GM23338 (cell line): Measurements from ENCODE around the gene MATCAP1. TPM values are rescaled to one million over a fixed set of nuclear protein-coding genes. Genes with fewer than 3 reads are reported as not detected.

Experiments
- ATAC-seq: fragments of 200-7000 bp; cut with Tn5 transposase; 3 replicates; pipeline ENCODE4 v1.9.1; 2020
- DNase-seq: peaks from one replicate; pipeline ENCODE4 v3.0.0-alpha.2; 2015; ENCODE audit warnings: low spot score
- H2AFZ ChIP-seq: fragments of 200-600 bp; sonication (generic); 2 replicates; pipeline ENCODE4 v1.8.0; 2016; ENCODE audit warnings: antibody characterized with exemption, mild to moderate bottlenecking, moderate library complexity
- H3F3A ChIP-seq: fragments of 200-600 bp; sonication (generic); replicated peaks from 2 replicates; pipeline ENCODE4 v1.8.0; 2017; ENCODE audit warnings: antibody characterized with exemption, mixed run types, low read depth
- H3K27ac ChIP-seq: fragments of 200-600 bp; sonication (generic); 2 replicates; pipeline ENCODE4 v1.6.1; 2016; ENCODE audit warnings: low read depth
- H3K27me3 ChIP-seq: fragments of 200-600 bp; sonication (generic); 2 replicates; pipeline ENCODE4 v1.8.0; 2016; ENCODE audit warnings: mild to moderate bottlenecking, mixed run types, moderate library complexity; ENCODE audit not compliant: insufficient read depth
- H3K36me3 ChIP-seq: fragments of 200-600 bp; sonication (generic); 2 replicates; pipeline ENCODE4 v1.8.0; 2016; ENCODE audit warnings: mild to moderate bottlenecking; ENCODE audit not compliant: insufficient read depth
- H3K4me1 ChIP-seq: fragments of 200-600 bp; sonication (generic); 2 replicates; pipeline ENCODE4 v1.8.0; 2016; ENCODE audit warnings: mild to moderate bottlenecking, moderate library complexity; ENCODE audit not compliant: insufficient read depth
- H3K4me2 ChIP-seq: fragments of 200-600 bp; sonication (generic); 2 replicates; pipeline ENCODE4 v1.7.1; 2017; ENCODE audit warnings: mixed run types
- H3K4me3 ChIP-seq: fragments of 200-600 bp; sonication (generic); 2 replicates; pipeline ENCODE4 v1.6.1; 2016; ENCODE audit warnings: mixed run types
- H3K79me2 ChIP-seq: fragments of 200-600 bp; sonication (generic); replicated peaks from 2 replicates; pipeline ENCODE4 v1.8.0; 2017; ENCODE audit warnings: mild to moderate bottlenecking; ENCODE audit not compliant: insufficient read depth
- H3K9me2 ChIP-seq: fragments of 200-600 bp; sonication (generic); 2 replicates; pipeline ENCODE4 v1.8.0; 2017; ENCODE audit not compliant: insufficient read depth
- H4K20me1 ChIP-seq: fragments of 200-600 bp; sonication (generic); replicated peaks from 2 replicates; pipeline ENCODE4 v1.8.0; 2017; ENCODE audit warnings: mild to moderate bottlenecking; ENCODE audit not compliant: insufficient read depth
- H3K27ac Mint-ChIP-seq: 2 replicates; pipeline ENCODE4 v1.8.0; 2020; ENCODE audit warnings: inconsistent platforms, mild to moderate bottlenecking, moderate library complexity, mixed read lengths
- H3K27me3 Mint-ChIP-seq: 3 replicates; pipeline ENCODE4 v1.8.0; 2022; ENCODE audit warnings: low read depth, mild to moderate bottlenecking, moderate library complexity, mixed read lengths, inconsistent platforms; ENCODE audit not compliant: insufficient read depth, poor library complexity
- H3K36me3 Mint-ChIP-seq: 3 replicates; pipeline ENCODE4 v1.8.0; 2021; ENCODE audit warnings: low read depth, mild to moderate bottlenecking, inconsistent platforms, moderate library complexity, mixed read lengths
- H3K4me1 Mint-ChIP-seq: 3 replicates; pipeline ENCODE4 v1.8.0; 2020; ENCODE audit warnings: mild to moderate bottlenecking, inconsistent platforms, mixed read lengths
- H3K4me3 Mint-ChIP-seq: 3 replicates; pipeline ENCODE4 v1.8.0; 2021; ENCODE audit warnings: moderate library complexity, mild to moderate bottlenecking, inconsistent platforms, mixed read lengths
- H3K9me3 Mint-ChIP-seq: 3 replicates; pipeline ENCODE4 v1.8.0; 2020; ENCODE audit warnings: moderate library complexity, mild to moderate bottlenecking, inconsistent platforms, mixed read lengths
- CREB1 ChIP-seq: fragments of 250-450 bp; sonication (Bioruptor Pico); IDR thresholded peaks from 2 replicates; pipeline ENCODE4 v1.5.0; 2020; ENCODE audit warnings: low read depth, mild to moderate bottlenecking, moderate library complexity
- CTCF ChIP-seq, 2 experiments: fragments of 200-600 bp in 1 of 2; sonication (generic) in 1 of 2; conservative IDR thresholded peaks; 2 replicates each; pipeline versions ENCODE4 v1.5.1 to v1.6.1; 2016 to 2017; ENCODE audit warnings: antibody characterized with exemption in 2 of 2, low read depth in 2 of 2, mild to moderate bottlenecking in 2 of 2, moderate library complexity in 1 of 2
- EZH2 ChIP-seq: fragments of 200-600 bp; sonication (generic); IDR thresholded peaks from one replicate; pipeline ENCODE4 v1.8.0; 2017; ENCODE audit warnings: antibody characterized with exemption, mild to moderate bottlenecking, low read depth; ENCODE audit not compliant: unreplicated experiment
- JUNB ChIP-seq: IDR thresholded peaks from one replicate; pipeline ENCODE4 v1.6.1; 2016; ENCODE audit warnings: antibody characterized with exemption; ENCODE audit not compliant: unreplicated experiment
- POLR2AphosphoS5 ChIP-seq: IDR thresholded peaks from 2 replicates; pipeline ENCODE4 v1.6.1; 2016; ENCODE audit warnings: antibody characterized with exemption, low read depth
- ZNF114 ChIP-seq: fragments of 250-450 bp; sonication (Bioruptor Pico); IDR thresholded peaks from 2 replicates; pipeline ENCODE4 v1.5.0; 2020; ENCODE audit warnings: mild to moderate bottlenecking, moderate library complexity
- ZNF331 ChIP-seq: fragments of 250-450 bp; sonication (Bioruptor Pico); IDR thresholded peaks from 2 replicates; pipeline ENCODE4 v1.5.0; 2020; ENCODE audit warnings: low read depth, mild to moderate bottlenecking, moderate library complexity
- ZNF462 ChIP-seq: fragments of 250-450 bp; sonication (Bioruptor Pico); IDR thresholded peaks from 2 replicates; pipeline ENCODE4 v1.5.0; 2020; ENCODE audit warnings: mild to moderate bottlenecking, moderate library complexity
- microRNA counts: library from miRNA; unstranded; fragments of <30 nt; microRNA quantifications from one replicate; lab custom pipeline; 2017
- microRNA-seq: library from miRNA; unstranded; fragments of <30 nt; microRNA quantifications from one replicate; pipeline ENCODE4, GENCODE V29; 2017
- polyA plus RNA-seq: library from polyadenylated mRNA; unstranded; fragments of >200 nt; fragmentation: Nextera tagmentation; extraction: Ambion mirVana; gene quantifications from 2 replicates; pipeline ENCODE4 v1.2.1, GENCODE V29; 2016
- small RNA-seq: library from RNA; depleted of rRNA; stranded (forward); fragments of <200 nt; gene quantifications from one replicate; pipeline ENCODE3, GENCODE V24; 2014; ENCODE audit warnings: low replicate concordance
- total RNA-seq: library from RNA; depleted of rRNA; stranded (reverse); fragments of >200 nt; shearing (Covaris generic); gene quantifications from 2 replicates; pipeline ENCODE4 v1.2.3, GENCODE V29; 2014; rRNA removed
- TF ChIP-seq, protein P1 (sequence below): IDR thresholded peaks from 2 replicates; pipeline ENCODE4 v1.6.1; 2016; ENCODE audit warnings: antibody characterized with exemption

The MATCAP1 gene
- total and polyA plus RNA-seq, 2 experiments from 2014 or later = 9.5 to 22.7 TPM

GRCh38 chr16:67128417-67128816, 55.3 kb downstream of the MATCAP1 start:
- Histone ChIP-seq H3K79me2 (no peaks in the 10 kb centered on the region), H3K27ac (no peak overlapping the region), H3F3A (no peaks in the 10 kb centered on the region), H3K4me3 (no peak overlapping the region), H3K4me1 (no peaks in the 10 kb centered on the region), H2AFZ (no peak overlapping the region), H3K4me2 (no peak overlapping the region), H4K20me1 (no peaks in the 10 kb centered on the region; the same call in 1 of the 2 replicates), H3K9me2 (no peaks in the 10 kb centered on the region), H3K27me3 (no peaks in the 10 kb centered on the region), H3K36me3 (peaks cover 14% of the 10 kb centered on the region; the same call in 1 of the 2 replicates)
- no peak for TF ChIP-seq ZNF462 (CRISPR knock-in tag)
- no peak for TF ChIP-seq CTCF (conservative IDR thresholded peaks at IDR 0.05; ENCODE audit: low read depth in 2 of 2)
- TF ChIP-seq, protein P1, sequence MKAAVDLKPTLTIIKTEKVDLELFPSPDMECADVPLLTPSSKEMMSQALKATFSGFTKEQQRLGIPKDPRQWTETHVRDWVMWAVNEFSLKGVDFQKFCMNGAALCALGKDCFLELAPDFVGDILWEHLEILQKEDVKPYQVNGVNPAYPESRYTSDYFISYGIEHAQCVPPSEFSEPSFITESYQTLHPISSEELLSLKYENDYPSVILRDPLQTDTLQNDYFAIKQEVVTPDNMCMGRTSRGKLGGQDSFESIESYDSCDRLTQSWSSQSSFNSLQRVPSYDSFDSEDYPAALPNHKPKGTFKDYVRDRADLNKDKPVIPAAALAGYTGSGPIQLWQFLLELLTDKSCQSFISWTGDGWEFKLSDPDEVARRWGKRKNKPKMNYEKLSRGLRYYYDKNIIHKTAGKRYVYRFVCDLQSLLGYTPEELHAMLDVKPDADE = no peak
- TF ChIP-seq ZNF331 = no peak
- TF ChIP-seq ZNF114 (CRISPR knock-in tag) = no peak
- TF ChIP-seq EZH2 = no peak
- no peak for TF ChIP-seq JUNB
- TF ChIP-seq POLR2AphosphoS5 = no peak
- no peak for TF ChIP-seq CREB1 (CRISPR knock-in tag)
- ATAC-seq = no peak
- Mint-ChIP-seq H3K36me3 (peaks cover 26% of the 10 kb centered on the region), H3K27me3 (peaks cover 3% of the 10 kb centered on the region), H3K27ac (no peak overlapping the region; the same call in 1 of the 2 replicates), H3K9me3 (no peaks in the 10 kb centered on the region; the same call in 2 of the 3 replicates), H3K4me3 (no peak overlapping the region), H3K4me1 (no peaks in the 10 kb centered on the region)
- DNase-seq = no peak

MicroRNA genes within 50 kb of the gene (microRNA counts, 767-probe panel; counts per million panel counts)
- not detected for microRNA hsa-miR-328 (lab: Ali Mortazavi, UCI)

Small RNAs within 50 kb of the gene (microRNA-seq; reads per million reads assigned to microRNA genes)
- 1.8 reads per million for gene MIR328

Small RNAs within 50 kb of the gene (small RNA-seq; reads per million reads assigned to genes)
- gene MIR328 = not detected

Other genes with a start within 250 kb of the MATCAP1 start
- gene CIAO2B, start 249.6 kb downstream of the MATCAP1 start, total RNA-seq = 85.0 and 92.4 TPM in 2 replicates
- 181 and 189 TPM in 2 replicates for gene CIAO2B, start 249.6 kb downstream of the MATCAP1 start, polyA plus RNA-seq
- gene CES2, start 248.4 kb downstream of the MATCAP1 start, total RNA-seq = 8.2 and 9.3 TPM in 2 replicates
- gene CES2, start 248.4 kb downstream of the MATCAP1 start, polyA plus RNA-seq = 4.3 and 5.0 TPM in 2 replicates
- 0.66 and 1.0 TPM in 2 replicates for gene CES3, start 222.7 kb downstream of the MATCAP1 start, total RNA-seq
- gene CES3, start 222.7 kb downstream of the MATCAP1 start, polyA plus RNA-seq = 0.55 and 0.92 TPM in 2 replicates
- gene CES4A, start 195.4 kb downstream of the MATCAP1 start, total RNA-seq = 0.10 and 0.39 TPM in 2 replicates
- 0.16 and 0.42 TPM in 2 replicates for gene CES4A, start 195.4 kb downstream of the MATCAP1 start, polyA plus RNA-seq
- 26.9 and 27.8 TPM in 2 replicates for gene CBFB, start 154.8 kb downstream of the MATCAP1 start, total RNA-seq
- gene CBFB, start 154.8 kb downstream of the MATCAP1 start, polyA plus RNA-seq = 26.1 and 31.0 TPM in 2 replicates
- gene PHAF1, start 74.0 kb downstream of the MATCAP1 start, total RNA-seq = 26.6 and 35.9 TPM in 2 replicates
- gene PHAF1, start 74.0 kb downstream of the MATCAP1 start, polyA plus RNA-seq = 14.2 and 14.7 TPM in 2 replicates
- 6.8 and 7.0 TPM in 2 replicates for gene B3GNT9, start 33.0 kb downstream of the MATCAP1 start, total RNA-seq
- 0.99 and 1.5 TPM in 2 replicates for gene B3GNT9, start 33.0 kb downstream of the MATCAP1 start, polyA plus RNA-seq
- 0.42 TPM in 1 of 2 replicates, not detected in the other for gene TRADD, start 24.1 kb downstream of the MATCAP1 start, total RNA-seq
- 0.50 and 0.55 TPM in 2 replicates for gene TRADD, start 24.1 kb downstream of the MATCAP1 start, polyA plus RNA-seq
- gene FBXL8, start 24.0 kb downstream of the MATCAP1 start, total RNA-seq = not detected in 2 replicates
- gene FBXL8, start 24.0 kb downstream of the MATCAP1 start, polyA plus RNA-seq = 0.26 TPM in 1 of 2 replicates, not detected in the other
- gene HSF4, start 19.2 kb downstream of the MATCAP1 start, total RNA-seq = 1.3 TPM in 1 of 2 replicates, not detected in the other
- gene HSF4, start 19.2 kb downstream of the MATCAP1 start, polyA plus RNA-seq = 0.19 TPM in 1 of 2 replicates, not detected in the other
- 0.27 and 3.3 TPM in 2 replicates for gene NOL3, start 13.4 kb downstream of the MATCAP1 start, total RNA-seq
- gene NOL3, start 13.4 kb downstream of the MATCAP1 start, polyA plus RNA-seq = 2.7 and 4.0 TPM in 2 replicates
- 1.6 and 2.3 TPM in 2 replicates for gene EXOC3L1, start 6.2 kb upstream of the MATCAP1 start, total RNA-seq
- gene EXOC3L1, start 6.2 kb upstream of the MATCAP1 start, polyA plus RNA-seq = 0.92 and 1.1 TPM in 2 replicates
- 135 and 168 TPM in 2 replicates for gene E2F4, start 8.2 kb upstream of the MATCAP1 start, total RNA-seq
- 67.0 and 67.2 TPM in 2 replicates for gene E2F4, start 8.2 kb upstream of the MATCAP1 start, polyA plus RNA-seq
- 16.2 and 18.3 TPM in 2 replicates for gene ELMO3, start 15.2 kb upstream of the MATCAP1 start, total RNA-seq
- 4.5 and 4.7 TPM in 2 replicates for gene ELMO3, start 15.2 kb upstream of the MATCAP1 start, polyA plus RNA-seq
- gene TMEM208, start 43.2 kb upstream of the MATCAP1 start, total RNA-seq = 18.4 and 23.2 TPM in 2 replicates
- gene TMEM208, start 43.2 kb upstream of the MATCAP1 start, polyA plus RNA-seq = 82.3 and 89.7 TPM in 2 replicates
- 48.2 and 52.7 TPM in 2 replicates for gene FHOD1, start 63.5 kb upstream of the MATCAP1 start, total RNA-seq
- 26.2 and 28.4 TPM in 2 replicates for gene FHOD1, start 63.5 kb upstream of the MATCAP1 start, polyA plus RNA-seq
- gene SLC9A5, start 65.0 kb upstream of the MATCAP1 start, total RNA-seq = 5.4 and 6.4 TPM in 2 replicates
- gene SLC9A5, start 65.0 kb upstream of the MATCAP1 start, polyA plus RNA-seq = 3.4 and 4.5 TPM in 2 replicates
- gene PLEKHG4, start 95.6 kb upstream of the MATCAP1 start, total RNA-seq = 10.3 and 17.1 TPM in 2 replicates
- 3.2 and 4.9 TPM in 2 replicates for gene PLEKHG4, start 95.6 kb upstream of the MATCAP1 start, polyA plus RNA-seq
- gene KCTD19, start 142.8 kb upstream of the MATCAP1 start, total RNA-seq = 0.31 TPM in 1 of 2 replicates, not detected in the other
- 0.61 and 0.65 TPM in 2 replicates for gene KCTD19, start 142.8 kb upstream of the MATCAP1 start, polyA plus RNA-seq
- gene LRRC36, start 142.9 kb upstream of the MATCAP1 start, total RNA-seq = 1.2 TPM in 1 of 2 replicates, not detected in the other
- not detected in 2 replicates for gene LRRC36, start 142.9 kb upstream of the MATCAP1 start, polyA plus RNA-seq
- gene TPPP3, start 209.5 kb upstream of the MATCAP1 start, total RNA-seq = 0.28 TPM in 1 of 2 replicates, not detected in the other
- gene TPPP3, start 209.5 kb upstream of the MATCAP1 start, polyA plus RNA-seq = 0.26 and 1.3 TPM in 2 replicates
- gene ZDHHC1, start 232.5 kb upstream of the MATCAP1 start, total RNA-seq = 2.3 and 2.7 TPM in 2 replicates
- gene ZDHHC1, start 232.5 kb upstream of the MATCAP1 start, polyA plus RNA-seq = 1.4 and 1.6 TPM in 2 replicates
- gene HSD11B2, start 247.2 kb upstream of the MATCAP1 start, total RNA-seq = 23.0 and 25.1 TPM in 2 replicates
- 14.8 and 16.6 TPM in 2 replicates for gene HSD11B2, start 247.2 kb upstream of the MATCAP1 start, polyA plus RNA-seq